ENCODE results near the gene INTS15. TPM values are rescaled to one million over a fixed set of nuclear protein-coding genes. Genes with fewer than 3 reads are reported as not detected.
A peak's percentile ranks its signal among the peaks of the same experiment; 100 is the strongest.

The INTS15 gene
- total and polyA plus RNA-seq, 11 donors: 7.1 to 22.7 (median 15.3) TPM

DNA sequence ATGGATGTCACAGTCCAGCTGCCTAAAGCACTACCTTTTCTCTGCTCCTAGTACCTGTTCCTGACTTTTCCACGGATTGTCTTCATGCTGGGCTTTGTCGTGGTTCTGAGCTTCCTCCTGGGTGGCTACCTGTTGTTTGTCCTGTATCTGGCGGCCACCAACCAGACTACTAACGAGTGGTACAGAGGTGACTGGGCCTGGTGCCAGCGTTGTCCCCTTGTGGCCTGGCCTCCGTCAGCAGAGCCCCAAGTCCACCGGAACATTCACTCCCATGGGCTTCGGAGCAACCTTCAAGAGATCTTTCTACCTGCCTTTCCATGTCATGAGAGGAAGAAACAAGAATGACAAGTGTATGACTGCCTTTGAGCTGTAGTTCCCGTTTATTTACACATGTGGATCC is 1.3 kb upstream of the INTS15 start:
- Histone ChIP-seq H3K9me3 (no peaks in the 10 kb centered on the region), H3K36me3 (peaks cover 0 to 76% (median 68%) of the 10 kb centered on the region in 9 donors), H3K4me1 (peaks cover 0 to 25% (median 15%) of the 10 kb centered on the region in 12 donors), H3K27me3 (no peaks in the 10 kb centered on the region), H3K27ac (no peak overlapping the region), H3K4me3 (no peak overlapping the region)
- DNase-seq (peak in 1 of 5 donors; percentile 45), ATAC-seq (no peak)
- intact Hi-C loops (cut with DNase I): no loop called here
- TF ChIP-seq, protein P1, sequence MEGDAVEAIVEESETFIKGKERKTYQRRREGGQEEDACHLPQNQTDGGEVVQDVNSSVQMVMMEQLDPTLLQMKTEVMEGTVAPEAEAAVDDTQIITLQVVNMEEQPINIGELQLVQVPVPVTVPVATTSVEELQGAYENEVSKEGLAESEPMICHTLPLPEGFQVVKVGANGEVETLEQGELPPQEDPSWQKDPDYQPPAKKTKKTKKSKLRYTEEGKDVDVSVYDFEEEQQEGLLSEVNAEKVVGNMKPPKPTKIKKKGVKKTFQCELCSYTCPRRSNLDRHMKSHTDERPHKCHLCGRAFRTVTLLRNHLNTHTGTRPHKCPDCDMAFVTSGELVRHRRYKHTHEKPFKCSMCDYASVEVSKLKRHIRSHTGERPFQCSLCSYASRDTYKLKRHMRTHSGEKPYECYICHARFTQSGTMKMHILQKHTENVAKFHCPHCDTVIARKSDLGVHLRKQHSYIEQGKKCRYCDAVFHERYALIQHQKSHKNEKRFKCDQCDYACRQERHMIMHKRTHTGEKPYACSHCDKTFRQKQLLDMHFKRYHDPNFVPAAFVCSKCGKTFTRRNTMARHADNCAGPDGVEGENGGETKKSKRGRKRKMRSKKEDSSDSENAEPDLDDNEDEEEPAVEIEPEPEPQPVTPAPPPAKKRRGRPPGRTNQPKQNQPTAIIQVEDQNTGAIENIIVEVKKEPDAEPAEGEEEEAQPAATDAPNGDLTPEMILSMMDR (IDR thresholded peaks at IDR 0.05): no peak
- TF ChIP-seq POLR2A (IDR thresholded peaks at IDR 0.05): no peak
- WGBS, 4 donors: 64 to 71% (median 66%) methylated on average over 9 of the region's 9 CpGs

DNA sequence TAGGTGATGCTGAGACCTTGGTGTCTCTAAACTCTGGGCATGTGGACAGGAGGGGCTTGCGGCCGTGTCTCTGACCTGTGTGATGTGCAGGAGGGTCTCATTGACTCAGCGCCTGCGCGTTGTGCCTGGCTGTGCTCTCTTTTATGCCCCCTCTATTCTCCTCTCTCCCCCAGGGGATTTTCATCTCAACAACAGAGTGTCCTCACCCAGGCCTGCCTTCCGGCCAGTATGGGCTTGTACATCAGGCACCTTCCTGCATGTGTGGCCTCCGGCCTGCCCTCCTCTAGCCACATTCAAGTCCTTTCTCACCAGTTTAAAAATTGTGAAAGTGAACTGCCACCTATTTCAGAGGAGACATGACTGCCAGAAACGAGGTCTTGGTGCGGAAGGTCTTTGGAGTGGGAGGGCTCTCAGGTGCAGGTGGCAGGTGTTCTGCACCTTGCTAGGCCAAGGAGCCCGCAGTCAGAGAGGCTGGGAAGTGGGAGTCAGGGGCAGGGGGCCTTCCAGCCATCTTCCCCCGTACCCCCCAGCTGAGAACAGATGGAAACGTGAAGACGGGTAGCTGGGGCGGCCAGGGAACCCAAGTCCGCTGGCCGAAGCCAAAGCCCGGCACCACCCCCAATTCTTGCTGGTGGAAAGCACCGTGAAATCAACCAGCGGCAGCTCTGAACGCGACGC is 531 bp upstream of the INTS15 start:
- ATAC-seq (peak in 3 of 4 donors; percentile 2 to 21 (median 12)), DNase-seq (peak in 1 of 5 donors; percentile 40)
- Histone ChIP-seq H3K27ac (peak overlapping the region in 6 of 12 donors; percentile 19 to 94 (median 92)), H3K27me3 (no peaks in the 10 kb centered on the region), H3K9me3 (no peaks in the 10 kb centered on the region), H3K4me1 (peaks cover 0 to 25% (median 15%) of the 10 kb centered on the region in 12 donors), H3K36me3 (peaks cover 0 to 76% (median 68%) of the 10 kb centered on the region in 9 donors), H3K4me3 (peak overlapping the region in 10 of 12 donors; percentile 68 to 96 (median 92))
- 46 to 92% (median 49%) methylated on average over 10 to 22 of the region's 22 CpGs for WGBS, 4 donors
- TF ChIP-seq, protein P1 (IDR thresholded peaks at IDR 0.05): no peak
- TF ChIP-seq POLR2A (IDR thresholded peaks at IDR 0.05): no peak
- intact Hi-C loops (cut with DNase I): loop anchor here in 1 of 10 donors (1.0 kb wide), 1 partner anchor 12 kb away; the partner anchor contains the start of gene ZDHHC4

DNA sequence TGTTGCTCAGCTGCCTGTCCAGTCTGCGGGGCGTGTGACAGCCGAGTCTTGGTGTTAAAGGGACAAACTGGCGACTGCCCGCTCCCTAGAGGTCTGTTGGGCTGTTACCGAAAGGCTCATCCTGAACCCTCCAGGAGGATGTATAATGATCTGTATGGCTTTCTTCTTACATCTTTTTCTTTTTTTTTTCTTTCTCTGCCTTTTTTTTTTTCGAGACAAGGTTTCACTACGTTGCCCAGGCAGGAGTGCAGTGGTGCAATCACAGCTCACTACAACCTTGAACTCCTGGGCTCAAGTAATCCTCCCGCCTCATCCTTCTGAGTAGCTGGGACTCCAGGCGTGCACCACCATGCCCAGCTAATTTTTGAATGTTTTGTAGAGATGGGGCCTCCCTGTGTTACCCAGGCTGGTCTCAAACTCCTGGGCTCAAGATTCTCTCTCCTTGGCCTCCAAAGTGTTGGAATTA is 857 bp downstream of the INTS15 start:
- Histone ChIP-seq H3K4me3 (peak overlapping the region; percentile 68 to 96 (median 92)), H3K9me3 (no peaks in the 10 kb centered on the region), H3K36me3 (peaks cover 0 to 76% (median 69%) of the 10 kb centered on the region in 9 donors), H3K27me3 (no peaks in the 10 kb centered on the region), H3K27ac (peak overlapping the region in 11 of 12 donors; percentile 84 to 95 (median 91)), H3K4me1 (peaks cover 0 to 25% (median 15%) of the 10 kb centered on the region in 12 donors)
- no peak for DNase-seq
- no peak for TF ChIP-seq POLR2A (IDR thresholded peaks at IDR 0.05)
- TF ChIP-seq, protein P1 (IDR thresholded peaks at IDR 0.05): no peak
- WGBS, 4 donors: 12 to 18% (median 16%) methylated on average over 10 of the region's 10 CpGs
- peak in 1 of 4 donors; percentile 27 for ATAC-seq
- intact Hi-C loops (cut with DNase I): loop anchor here in 2 of 10 donors (10.0 kb wide), 2 partner anchors 76 to 114 kb away; partner anchors contain the start of gene ZNF12 (in 1 of the 2)

GRCh38 chr7:6600093-6600492 is 10.3 kb downstream of the INTS15 start:
- no peak overlapping the region for H3K4me3 ChIP-seq
- H3K27ac ChIP-seq: no peak overlapping the region
- peaks cover 0 to 99% (median 85%) of the 10 kb centered on the region in 9 donors for H3K36me3 ChIP-seq
- peak in 1 of 4 donors; percentile 12 for ATAC-seq
- intact Hi-C loops (cut with DNase I): no loop called here
- TF ChIP-seq POLR2A (IDR thresholded peaks at IDR 0.05): no peak
- TF ChIP-seq, protein P1 (IDR thresholded peaks at IDR 0.05): no peak
- DNase-seq: peak in 1 of 5 donors; percentile 36
- H3K27me3 ChIP-seq: no peaks in the 10 kb centered on the region
- no peaks in the 10 kb centered on the region for H3K9me3 ChIP-seq
- 92 to 96% (median 93%) methylated on average over 7 to 15 of the region's 15 CpGs for WGBS, 4 donors
- H3K4me1 ChIP-seq: no peaks in the 10 kb centered on the region

Measured in heart left ventricle (tissue), 16 donors.